GM23248 (cell line): ENCODE results near the gene HCN2. TPM values are rescaled to one million over a fixed set of nuclear protein-coding genes. Genes with fewer than 3 reads are reported as not detected.
"Not testable (repeated sequence)": the region's sequence is repeated elsewhere in the genome, so short reads cannot be mapped to it uniquely, and the experiment has no call there.

ENCODE experiments used
- DNase-seq: peaks from one replicate; pipeline ENCODE4 v3.0.0-alpha.2; 2015
- H2AFZ ChIP-seq: fragments of 200-600 bp; sonication (generic); 2 replicates; pipeline ENCODE4 v1.6.1; 2016; ENCODE audit warnings: antibody characterized with exemption
- H3F3A ChIP-seq: fragments of 200-600 bp; sonication (generic); 2 replicates; pipeline ENCODE4 v1.6.1; 2016; ENCODE audit warnings: mild to moderate bottlenecking, antibody characterized with exemption, mixed run types; ENCODE audit not compliant: insufficient read depth
- H3K27ac ChIP-seq: fragments of 200-600 bp; sonication (generic); 2 replicates; pipeline ENCODE4 v1.5.1; 2016; ENCODE audit warnings: mild to moderate bottlenecking
- H3K27me3 ChIP-seq: fragments of 200-600 bp; sonication (generic); replicated peaks from 2 replicates; pipeline ENCODE4 v1.6.1; 2016; ENCODE audit warnings: mild to moderate bottlenecking; ENCODE audit not compliant: insufficient read depth
- H3K36me3 ChIP-seq: fragments of 200-600 bp; sonication (generic); 2 replicates; pipeline ENCODE4 v1.6.1; 2016; ENCODE audit warnings: low read depth, mild to moderate bottlenecking
- H3K4me1 ChIP-seq: fragments of 200-600 bp; sonication (generic); 2 replicates; pipeline ENCODE4 v1.6.1; 2016; ENCODE audit warnings: mild to moderate bottlenecking; ENCODE audit not compliant: insufficient read depth
- H3K4me2 ChIP-seq: fragments of 200-600 bp; sonication (generic); one replicate; pipeline ENCODE4 v1.6.1; 2016; ENCODE audit warnings: mild to moderate bottlenecking; ENCODE audit not compliant: unreplicated experiment
- H3K4me3 ChIP-seq: fragments of 200-600 bp; sonication (generic); 2 replicates; pipeline ENCODE4 v1.5.1; 2016; ENCODE audit warnings: mild to moderate bottlenecking
- H3K79me2 ChIP-seq: fragments of 200-600 bp; sonication (generic); 2 replicates; pipeline ENCODE4 v1.6.1; 2016; ENCODE audit warnings: mild to moderate bottlenecking; ENCODE audit not compliant: insufficient read depth
- H3K9ac ChIP-seq: fragments of 200-600 bp; sonication (generic); 2 replicates; pipeline ENCODE4 v1.6.1; 2016; ENCODE audit warnings: mild to moderate bottlenecking
- H3K9me2 ChIP-seq: fragments of 200-600 bp; sonication (generic); 2 replicates; pipeline ENCODE4 v1.6.1; 2016; ENCODE audit warnings: mixed run types, mild to moderate bottlenecking, moderate library complexity; ENCODE audit not compliant: insufficient read depth
- H3K9me3 ChIP-seq: fragments of 200-600 bp; sonication (generic); one replicate; pipeline ENCODE4 v1.6.1; 2017; ENCODE audit warnings: low read depth
- H4K20me1 ChIP-seq: fragments of 200-600 bp; sonication (generic); 2 replicates; pipeline ENCODE4 v1.6.0; 2016; ENCODE audit not compliant: insufficient read depth
- EZH2 ChIP-seq: fragments of 200-600 bp; sonication (generic); IDR thresholded peaks from 2 replicates; pipeline ENCODE4 v1.6.1; 2018; ENCODE audit warnings: antibody characterized with exemption, mild to moderate bottlenecking; ENCODE audit not compliant: insufficient read depth, poor library complexity, severe bottlenecking
- EZH2phosphoT487 ChIP-seq: fragments of 200-600 bp; sonication (generic); IDR thresholded peaks from 2 replicates; pipeline ENCODE4 v1.6.1; 2018; ENCODE audit warnings: antibody characterized with exemption, moderate library complexity, mild to moderate bottlenecking, low read depth; ENCODE audit not compliant: insufficient read depth
- WGBS, 2 experiments: methylation state at CpG; one replicate each; pipeline ENCODE4 v1.1.6; 2015 to 2017; ENCODE audit warnings: low lambda C conversion rate in 2 of 2, low coverage in 1 of 2; ENCODE audit errors: missing lambda C conversion rate in 2 of 2; 5-methylcytosine and 5-hydroxymethylcytosine counted together
- in situ Hi-C: fragments of 300-500 bp; cut with MboI; formaldehyde crosslinking; loops from 2 replicates; pipeline ENCODE4 v1.15.0; 2020
- polyA plus RNA-seq: library from polyadenylated mRNA; unstranded; fragments of >200 nt; fragmentation: Nextera tagmentation; extraction: Ambion mirVana; gene quantifications from 2 replicates; pipeline ENCODE4 v1.2.1, GENCODE V29; 2016
- total RNA-seq: library from RNA; depleted of rRNA; stranded (reverse); fragments of >200 nt; shearing (Covaris generic); gene quantifications from 2 replicates; pipeline ENCODE4 v1.2.3, GENCODE V29; 2014

The HCN2 gene
- total and polyA plus RNA-seq, 2 experiments from 2014 or later = 0.14 to 3.1 TPM

GRCh38 chr19:604355-604754 lies 14.7 kb downstream of the HCN2 start:
- peak; percentile 30 for DNase-seq
- TF ChIP-seq EZH2 (no peak), EZH2phosphoT487 (no peak)
- H3K9me3 ChIP-seq = no peaks in the 10 kb centered on the region
- no peaks in the 10 kb centered on the region for H3K4me1 ChIP-seq
- H3K9me2 ChIP-seq = no peaks in the 10 kb centered on the region
- in situ Hi-C loops = no loop called here
- H3K27me3 ChIP-seq = no peaks in the 10 kb centered on the region
- no peak overlapping the region for H3K4me3 ChIP-seq
- H3K4me2 ChIP-seq = no peak overlapping the region
- H3K27ac ChIP-seq = no peak overlapping the region
- H3K36me3 ChIP-seq = no peaks in the 10 kb centered on the region
- H3F3A ChIP-seq = no peaks in the 10 kb centered on the region
- H3K9ac ChIP-seq = no peak overlapping the region
- WGBS, 2 experiments = 83 to 100% methylated on average over 2 to 11 of the region's 11 CpGs
- no peaks in the 10 kb centered on the region for H3K79me2 ChIP-seq
- no peaks in the 10 kb centered on the region for H4K20me1 ChIP-seq
- no peak overlapping the region for H2AFZ ChIP-seq

- H3K27me3 ChIP-seq, H3K9me3 ChIP-seq, H3K4me2 ChIP-seq, H3K36me3 ChIP-seq, H2AFZ ChIP-seq, H3F3A ChIP-seq, DNase-seq, in situ Hi-C loops, H3K4me3 ChIP-seq, H3K27ac ChIP-seq, H3K79me2 ChIP-seq, H3K9me2 ChIP-seq, H3K9ac ChIP-seq, H4K20me1 ChIP-seq, H3K4me1 ChIP-seq: not testable (repeated sequence)
- WGBS, 2 experiments = 68 to 81% methylated on average over 9 to 32 of the region's 34 CpGs
Measured at GRCh38 chr19:605061-605971, 15.6 kb downstream of the HCN2 start.

GRCh38 chr19:607301-608154 lies 17.8 kb downstream of the HCN2 start:
- Histone ChIP-seq H3K27me3 (no peaks in the 10 kb centered on the region), H3K79me2 (no peaks in the 10 kb centered on the region), H3F3A (peaks cover 6% of the 10 kb centered on the region), H3K27ac (no peak overlapping the region), H3K4me3 (no peak overlapping the region), H3K4me2 (no peak overlapping the region), H3K9ac (no peak overlapping the region), H2AFZ (no peak overlapping the region), H4K20me1 (no peaks in the 10 kb centered on the region), H3K9me3 (no peaks in the 10 kb centered on the region), H3K4me1 (peaks cover 15% of the 10 kb centered on the region), H3K9me2 (no peaks in the 10 kb centered on the region), H3K36me3 (no peaks in the 10 kb centered on the region)
- no peak for DNase-seq
- WGBS, 2 experiments = 86% methylated on average over 30 of the region's 30 CpGs
- in situ Hi-C loops = no loop called here
- no peak for TF ChIP-seq EZH2
- TF ChIP-seq EZH2phosphoT487 = no peak

GRCh38 chr19:608155-609003 lies 18.7 kb downstream of the HCN2 start:
- no peaks in the 10 kb centered on the region for H4K20me1 ChIP-seq
- in situ Hi-C loops = no loop called here
- no peaks in the 10 kb centered on the region for H3K27me3 ChIP-seq
- peaks cover 6% of the 10 kb centered on the region for H3F3A ChIP-seq
- no peaks in the 10 kb centered on the region for H3K36me3 ChIP-seq
- no peaks in the 10 kb centered on the region for H3K9me3 ChIP-seq
- H3K9me2 ChIP-seq = no peaks in the 10 kb centered on the region
- H3K4me3 ChIP-seq = no peak overlapping the region
- peaks cover 15% of the 10 kb centered on the region for H3K4me1 ChIP-seq
- no peak overlapping the region for H3K27ac ChIP-seq
- no peak overlapping the region for H3K9ac ChIP-seq
- H3K79me2 ChIP-seq = no peaks in the 10 kb centered on the region
- H3K4me2 ChIP-seq = no peak overlapping the region
- no peak for TF ChIP-seq EZH2
- no peak for DNase-seq
- no peak overlapping the region for H2AFZ ChIP-seq
- 77 to 85% methylated on average over 17 to 30 of the region's 30 CpGs for WGBS, 2 experiments
